Central memory CD8-positive, alpha-beta T cell (primary cell): Measurements from ENCODE around the gene PRG3.

Experiments
- ATAC-seq: fragments of 150-1000 bp; cut with Tn5 transposase; replicated peaks from 2 replicates; pipeline ENCODE4 v1.10.0; 2022; ENCODE audit warnings: mild to moderate bottlenecking, moderate FRiP score, moderate number of reproducible peaks; ENCODE audit not compliant: poor library complexity, severe bottlenecking; ENCODE audit errors: extremely low read depth
- DNase-seq, 2 donors: peaks; one replicate each; pipeline ENCODE4 v3.0.0; 2021; ENCODE audit warnings: low spot score in 2 of 2
- H3K27ac Mint-ChIP-seq: one replicate; pipeline ENCODE4 v1.8.0; 2022; ENCODE audit warnings: low read depth, mild to moderate bottlenecking, moderate library complexity, mixed read lengths
- H3K27me3 Mint-ChIP-seq: one replicate; pipeline ENCODE4 v1.8.0; 2022; ENCODE audit warnings: mixed read lengths
- H3K36me3 Mint-ChIP-seq: one replicate; pipeline ENCODE4 v1.8.0; 2022; ENCODE audit warnings: mild to moderate bottlenecking, moderate library complexity, mixed read lengths; ENCODE audit not compliant: insufficient read depth
- H3K4me1 Mint-ChIP-seq: one replicate; pipeline ENCODE4 v1.8.0; 2022; ENCODE audit warnings: mixed read lengths
- H3K4me3 Mint-ChIP-seq: one replicate; pipeline ENCODE4 v1.8.0; 2022; ENCODE audit warnings: mild to moderate bottlenecking, moderate library complexity, mixed read lengths
- H3K9me3 Mint-ChIP-seq: one replicate; pipeline ENCODE4 v1.8.0; 2022; ENCODE audit warnings: mixed read lengths

The PRG3 gene

DNA sequence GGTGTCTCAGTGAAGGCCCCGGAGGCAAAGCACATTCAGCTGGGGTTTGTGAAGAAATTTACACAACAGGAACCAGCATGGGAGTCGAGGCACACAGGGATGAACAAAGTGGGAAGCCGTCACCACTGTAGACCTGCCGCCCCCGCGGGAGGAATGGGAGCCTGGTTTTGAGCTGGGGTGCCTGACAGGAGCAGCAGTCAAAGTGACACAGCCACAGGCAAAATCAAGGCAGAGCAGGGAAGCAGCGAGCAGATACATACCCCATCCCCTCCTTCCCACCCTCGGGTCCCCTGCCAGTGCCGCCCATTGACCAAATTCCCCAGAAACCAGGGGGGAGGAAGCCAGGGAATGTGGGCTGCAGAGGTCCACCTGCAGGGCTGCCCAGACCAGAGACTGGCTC lies 22.0 kb downstream of the PRG3 start:
- Mint-ChIP-seq H3K4me3 (no peak overlapping the region), H3K27ac (no peak overlapping the region), H3K27me3 (peaks cover 15% of the 10 kb centered on the region), H3K4me1 (no peaks in the 10 kb centered on the region), H3K36me3 (no peaks in the 10 kb centered on the region), H3K9me3 (no peaks in the 10 kb centered on the region)
- DNase-seq (no peak), ATAC-seq (no peak)

GRCh38 chr11:57358543-57358961 lies 22.4 kb downstream of the PRG3 start:
- no peak for DNase-seq
- H3K27me3 Mint-ChIP-seq, result peaks cover 12% of the 10 kb centered on the region
- H3K9me3 Mint-ChIP-seq, result no peaks in the 10 kb centered on the region
- no peak for ATAC-seq
- no peaks in the 10 kb centered on the region for H3K4me1 Mint-ChIP-seq
- H3K27ac Mint-ChIP-seq, result no peak overlapping the region
- H3K4me3 Mint-ChIP-seq, result no peak overlapping the region
- H3K36me3 Mint-ChIP-seq, result no peaks in the 10 kb centered on the region

DNA sequence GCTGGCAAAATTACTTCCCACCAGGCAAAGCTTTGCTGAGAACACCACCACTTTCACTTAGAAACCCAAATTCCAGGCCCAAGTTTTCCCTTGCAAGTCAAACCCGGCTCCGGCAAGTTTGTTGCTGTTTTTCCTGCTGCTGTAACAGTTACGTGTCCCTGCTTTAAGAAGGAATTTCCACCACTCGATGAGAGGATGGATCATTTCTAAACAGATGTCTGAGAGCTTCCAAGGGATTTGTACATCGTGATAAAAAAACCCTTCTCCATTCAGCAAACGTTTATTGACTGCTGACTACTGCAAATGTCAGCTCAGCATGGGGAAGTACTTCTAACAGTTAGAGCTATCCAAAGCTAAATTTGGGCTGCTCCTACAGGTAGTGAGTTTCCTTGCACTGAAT lies 23.1 kb downstream of the PRG3 start:
- H3K9me3 Mint-ChIP-seq, result no peaks in the 10 kb centered on the region
- ATAC-seq, result no peak
- peaks cover 12% of the 10 kb centered on the region for H3K27me3 Mint-ChIP-seq
- H3K36me3 Mint-ChIP-seq, result no peaks in the 10 kb centered on the region
- H3K4me3 Mint-ChIP-seq, result no peak overlapping the region
- no peaks in the 10 kb centered on the region for H3K4me1 Mint-ChIP-seq
- no peak overlapping the region for H3K27ac Mint-ChIP-seq
- no peak for DNase-seq

GRCh38 chr11:57357310-57357709 lies 23.6 kb downstream of the PRG3 start:
- Mint-ChIP-seq H3K27me3 (peaks cover 12% of the 10 kb centered on the region), H3K36me3 (no peaks in the 10 kb centered on the region), H3K9me3 (no peaks in the 10 kb centered on the region), H3K4me3 (no peak overlapping the region), H3K27ac (no peak overlapping the region), H3K4me1 (no peaks in the 10 kb centered on the region)
- no peak for ATAC-seq
- no peak for DNase-seq

DNA sequence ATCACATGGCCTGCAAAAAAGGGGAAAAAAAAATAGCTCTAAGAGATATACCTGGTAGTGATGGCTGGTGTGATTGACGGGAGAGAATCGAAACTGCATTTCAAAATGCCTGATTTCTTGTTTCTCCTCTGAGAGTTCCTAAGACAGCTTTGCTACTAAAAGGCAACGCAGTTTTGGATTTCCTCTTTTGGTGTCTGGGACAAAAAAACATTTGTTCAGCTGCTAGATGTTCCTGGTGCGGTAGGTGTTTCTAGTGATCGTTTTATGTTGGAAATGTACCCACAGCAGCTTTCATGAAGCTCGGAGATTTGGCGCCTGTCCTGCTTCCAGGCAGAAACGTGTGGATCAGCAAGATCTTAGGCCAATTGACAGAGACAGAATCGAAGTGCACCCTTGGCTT lies 24.7 kb downstream of the PRG3 start:
- H3K27ac Mint-ChIP-seq, result no peak overlapping the region
- no peaks in the 10 kb centered on the region for H3K9me3 Mint-ChIP-seq
- no peaks in the 10 kb centered on the region for H3K4me1 Mint-ChIP-seq
- DNase-seq, result no peak
- H3K4me3 Mint-ChIP-seq, result no peak overlapping the region
- H3K27me3 Mint-ChIP-seq, result peaks cover 12% of the 10 kb centered on the region
- no peak for ATAC-seq
- no peaks in the 10 kb centered on the region for H3K36me3 Mint-ChIP-seq

GRCh38 chr11:57354699-57355098 lies 26.3 kb downstream of the PRG3 start:
- DNase-seq (no peak), ATAC-seq (no peak)
- Mint-ChIP-seq H3K27me3 (peaks cover 12% of the 10 kb centered on the region), H3K4me3 (no peak overlapping the region), H3K4me1 (no peaks in the 10 kb centered on the region), H3K9me3 (no peaks in the 10 kb centered on the region), H3K36me3 (no peaks in the 10 kb centered on the region), H3K27ac (no peak overlapping the region)

GRCh38 chr11:57353852-57354251 lies 27.1 kb downstream of the PRG3 start:
- Mint-ChIP-seq H3K27me3 (peaks cover 12% of the 10 kb centered on the region), H3K9me3 (no peaks in the 10 kb centered on the region), H3K4me3 (no peak overlapping the region), H3K27ac (no peak overlapping the region), H3K4me1 (no peaks in the 10 kb centered on the region), H3K36me3 (no peaks in the 10 kb centered on the region)
- ATAC-seq (no peak), DNase-seq (no peak)

GRCh38 chr11:57353446-57353845 lies 27.5 kb downstream of the PRG3 start:
- no peak for ATAC-seq
- H3K36me3 Mint-ChIP-seq, result no peaks in the 10 kb centered on the region
- no peak overlapping the region for H3K4me3 Mint-ChIP-seq
- no peaks in the 10 kb centered on the region for H3K4me1 Mint-ChIP-seq
- DNase-seq, result no peak
- peaks cover 12% of the 10 kb centered on the region for H3K27me3 Mint-ChIP-seq
- no peaks in the 10 kb centered on the region for H3K9me3 Mint-ChIP-seq
- H3K27ac Mint-ChIP-seq, result no peak overlapping the region

DNA sequence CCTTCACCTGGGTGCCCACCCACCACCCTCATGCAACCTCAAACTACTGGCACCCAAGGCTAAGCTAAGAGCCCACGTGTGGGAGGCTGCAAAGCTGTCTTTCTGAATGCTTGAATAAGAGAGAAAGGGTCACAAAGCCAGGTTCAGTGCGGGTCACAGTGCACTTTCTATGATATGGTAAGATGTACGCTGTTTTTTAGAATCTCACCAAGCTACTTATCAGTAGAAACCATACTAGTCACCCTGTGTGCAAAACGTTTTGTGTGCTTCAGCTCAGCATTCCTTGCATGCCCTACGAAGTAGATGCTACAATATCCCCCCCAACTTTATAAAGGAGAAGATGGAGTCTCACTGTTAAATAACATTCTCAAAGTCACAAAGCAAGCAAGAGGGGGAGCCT lies 27.9 kb downstream of the PRG3 start:
- no peak for ATAC-seq
- no peaks in the 10 kb centered on the region for H3K9me3 Mint-ChIP-seq
- no peaks in the 10 kb centered on the region for H3K36me3 Mint-ChIP-seq
- H3K4me1 Mint-ChIP-seq, result no peaks in the 10 kb centered on the region
- no peak overlapping the region for H3K27ac Mint-ChIP-seq
- no peak overlapping the region for H3K4me3 Mint-ChIP-seq
- DNase-seq, result no peak
- H3K27me3 Mint-ChIP-seq, result peaks cover 12% of the 10 kb centered on the region

DNA sequence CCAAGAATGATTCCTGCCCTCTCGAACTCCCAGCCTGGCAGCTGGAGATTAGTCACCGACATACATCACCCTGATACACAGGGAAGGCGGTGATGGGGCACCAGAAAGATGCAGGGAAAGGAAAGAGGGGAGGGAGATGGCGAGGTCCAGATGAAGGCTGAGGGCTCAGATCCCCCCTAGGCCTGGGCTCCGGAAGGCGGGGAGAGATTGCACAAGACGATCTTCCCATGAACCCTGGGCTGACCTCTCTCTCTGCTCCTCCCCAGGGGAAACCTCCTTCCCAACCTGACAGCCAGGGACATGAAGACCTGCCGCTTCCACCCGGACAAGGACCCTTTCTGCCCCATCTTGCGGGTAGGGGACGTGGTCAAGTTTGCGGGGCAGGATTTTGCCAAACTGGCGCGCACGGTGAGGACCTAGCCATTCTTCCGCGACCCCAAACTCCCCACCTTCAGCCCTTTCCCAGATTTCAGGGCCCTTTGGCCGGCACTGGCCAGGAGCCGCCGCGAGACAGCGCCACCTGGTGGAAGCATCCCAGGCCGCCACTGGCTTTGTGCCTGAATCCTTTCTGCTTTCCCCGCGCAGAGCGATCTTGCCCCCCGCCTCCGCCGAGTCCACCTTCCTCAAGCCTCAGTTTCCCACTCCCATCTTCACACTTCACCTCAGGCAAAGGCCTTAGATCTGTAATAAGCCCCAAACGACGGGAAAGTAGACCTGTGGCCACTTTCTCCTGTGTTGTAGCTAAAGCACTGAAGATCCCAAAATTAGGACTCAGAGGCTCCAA lies 31.3 kb downstream of the PRG3 start:
- DNase-seq (peak; percentile 21 to 54), ATAC-seq (no peak)
- Mint-ChIP-seq H3K27me3 (peaks cover 7% of the 10 kb centered on the region), H3K36me3 (no peaks in the 10 kb centered on the region), H3K27ac (no peak overlapping the region), H3K9me3 (no peaks in the 10 kb centered on the region), H3K4me3 (no peak overlapping the region), H3K4me1 (peaks cover 7% of the 10 kb centered on the region)

- H3K27ac Mint-ChIP-seq, result no peak overlapping the region
- no peaks in the 10 kb centered on the region for H3K27me3 Mint-ChIP-seq
- no peak overlapping the region for H3K4me3 Mint-ChIP-seq
- no peaks in the 10 kb centered on the region for H3K36me3 Mint-ChIP-seq
- peaks cover 7% of the 10 kb centered on the region for H3K4me1 Mint-ChIP-seq
- DNase-seq (no peak), ATAC-seq (no peak)
- H3K9me3 Mint-ChIP-seq, result no peaks in the 10 kb centered on the region
Measured at GRCh38 chr11:57348636-57349313, 32.2 kb downstream of the PRG3 start.

- H3K4me1 Mint-ChIP-seq, result peaks cover 7% of the 10 kb centered on the region
- H3K27ac Mint-ChIP-seq, result no peak overlapping the region
- ATAC-seq (no peak), DNase-seq (no peak)
- H3K27me3 Mint-ChIP-seq, result no peaks in the 10 kb centered on the region
- H3K4me3 Mint-ChIP-seq, result no peak overlapping the region
- H3K36me3 Mint-ChIP-seq, result no peaks in the 10 kb centered on the region
- H3K9me3 Mint-ChIP-seq, result no peaks in the 10 kb centered on the region
Measured at GRCh38 chr11:57348052-57348451, 32.9 kb downstream of the PRG3 start.

DNA sequence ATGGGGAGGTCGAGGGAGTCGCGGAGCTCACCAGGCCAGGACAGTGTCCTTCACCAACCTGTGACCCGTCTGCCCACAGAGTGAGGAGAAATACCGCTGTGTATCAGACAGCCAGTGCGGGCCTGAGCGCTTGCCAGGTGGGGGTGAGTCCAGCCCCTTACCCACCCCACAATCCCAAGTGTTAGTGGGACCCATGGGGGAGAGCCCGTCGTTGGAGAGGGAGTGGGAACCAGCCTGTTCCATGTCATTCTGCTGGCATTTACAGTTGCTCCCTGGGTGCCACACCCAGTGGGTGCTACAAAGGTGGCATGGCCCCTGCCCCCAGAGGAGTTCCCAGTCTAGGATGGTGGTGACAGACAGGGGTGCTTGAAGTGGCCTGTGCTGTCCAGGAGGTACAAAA lies 33.6 kb downstream of the PRG3 start:
- Mint-ChIP-seq H3K36me3 (no peaks in the 10 kb centered on the region), H3K27ac (no peak overlapping the region), H3K9me3 (no peaks in the 10 kb centered on the region), H3K4me1 (peaks cover 7% of the 10 kb centered on the region), H3K27me3 (no peaks in the 10 kb centered on the region), H3K4me3 (no peak overlapping the region)
- DNase-seq (no peak), ATAC-seq (no peak)
